Keratinocyte (primary cell): ENCODE data around the gene C6orf52. TPM values are rescaled to one million over a fixed set of nuclear protein-coding genes. Genes with fewer than 3 reads are reported as not detected.
A peak's percentile ranks its signal among the peaks of the same experiment; 100 is the strongest.

Experiments
- DNase-seq: peaks from one replicate; pipeline ENCODE4 v3.0.0-alpha.2; 2011; ENCODE audit warnings: low read depth, missing footprints, low spot score
- FAIRE-seq: peaks from 2 replicates; lab custom pipeline; 2011; peaks lifted over from hg19 to GRCh38; lab: Jason Lieb, UNC
- H2AFZ ChIP-seq: 2 replicates; pipeline ENCODE4 v1.6.0; 2012; ENCODE audit warnings: low read length, control low read depth, inconsistent platforms; ENCODE audit not compliant: control insufficient read depth
- H3K27ac ChIP-seq: 2 replicates; pipeline ENCODE4 v1.5.1; 2011; ENCODE audit warnings: low read length; ENCODE audit not compliant: control insufficient read depth, insufficient read depth
- H3K27me3 ChIP-seq: 3 replicates; pipeline ENCODE4 v1.6.0; 2011; ENCODE audit warnings: low read length; ENCODE audit not compliant: control insufficient read depth, insufficient read depth; ENCODE audit errors: extremely low read depth
- H3K36me3 ChIP-seq, 2 experiments: 2 replicates in 1 of 2; 3 replicates in 1 of 2; pipeline ENCODE4 v1.5.1; 2011; ENCODE audit warnings: low read length in 2 of 2, mild to moderate bottlenecking in 1 of 2; ENCODE audit not compliant: control insufficient read depth in 2 of 2, insufficient read depth in 2 of 2; ENCODE audit errors: extremely low read depth in 1 of 2
- H3K4me1 ChIP-seq: 3 replicates; pipeline ENCODE4 v1.5.1; 2011; ENCODE audit warnings: low read length; ENCODE audit not compliant: control insufficient read depth, insufficient read depth; ENCODE audit errors: extremely low read depth
- H3K4me2 ChIP-seq: 3 replicates; pipeline ENCODE4 v1.6.0; 2011; ENCODE audit warnings: low read depth, low read length; ENCODE audit not compliant: control insufficient read depth, insufficient read depth; ENCODE audit errors: extremely low read depth
- H3K4me3 ChIP-seq, 3 experiments: fragments of 200-600 bp in 1 of 3; sonication (generic) in 1 of 3; 2 replicates in 2 of 3; 3 replicates in 1 of 3; pipeline ENCODE4 v1.5.1; 2011 to 2016; ENCODE audit warnings: low read length in 3 of 3, mild to moderate bottlenecking in 3 of 3, control low read depth in 2 of 3, inconsistent platforms in 1 of 3, low read depth in 1 of 3, mixed read lengths in 1 of 3, mixed run types in 1 of 3, moderate library complexity in 1 of 3; ENCODE audit not compliant: control insufficient read depth in 2 of 3, insufficient read depth in 2 of 3; ENCODE audit errors: extremely low read depth in 1 of 3
- H3K79me2 ChIP-seq: 2 replicates; pipeline ENCODE4 v1.6.0; 2012; ENCODE audit warnings: low read length; ENCODE audit not compliant: control insufficient read depth, insufficient read depth
- H3K9ac ChIP-seq: 3 replicates; pipeline ENCODE4 v1.6.0; 2011; ENCODE audit warnings: low read length; ENCODE audit not compliant: control insufficient read depth, insufficient read depth; ENCODE audit errors: extremely low read depth
- H3K9me1 ChIP-seq: 3 replicates; pipeline ENCODE4 v1.6.0; 2011; ENCODE audit warnings: low read length; ENCODE audit not compliant: control insufficient read depth, insufficient read depth; ENCODE audit errors: extremely low read depth
- H3K9me3 ChIP-seq: 2 replicates; pipeline ENCODE4 v1.5.1; 2012; ENCODE audit warnings: low read depth, low read length; ENCODE audit not compliant: control insufficient read depth
- H4K20me1 ChIP-seq: 3 replicates; pipeline ENCODE4 v1.6.0; 2011; ENCODE audit warnings: low read length; ENCODE audit not compliant: control insufficient read depth, insufficient read depth; ENCODE audit errors: extremely low read depth
- CTCF ChIP-seq, 3 experiments: IDR thresholded peaks in 1 of 3; conservative IDR thresholded peaks in 1 of 3; optimal IDR thresholded peaks in 1 of 3; 2 replicates in 2 of 3; 3 replicates in 1 of 3; pipeline versions ENCODE3 to v1.5.1; 2011; ENCODE audit warnings: low read length in 3 of 3, mild to moderate bottlenecking in 3 of 3, moderate library complexity in 2 of 3, control low read depth in 1 of 3, inconsistent platforms in 1 of 3; ENCODE audit not compliant: insufficient read depth in 2 of 3; ENCODE audit errors: extremely low read depth in 1 of 3
- EZH2 ChIP-seq: IDR thresholded peaks from one replicate; pipeline ENCODE4 v1.6.1; 2012; ENCODE audit warnings: inconsistent platforms, mild to moderate bottlenecking, low read length, moderate library complexity
- dilution Hi-C: fragments of 300-500 bp; cut with MboI; formaldehyde crosslinking; loops from one replicate; pipeline ENCODE4 v1.7.0; 2020; ENCODE audit warnings: low sequenced_read_pairs; ENCODE audit not compliant: extremely low pct_ligation_motif_present
- polyA plus RNA-seq, 5 experiments: library from polyadenylated mRNA; depleted of rRNA in 3 of 5; stranded (reverse) in 3 of 5; stranded (forward) in 1 of 5; unstranded in 1 of 5; fragments of >200 nt; gene quantifications; 1 replicate in 1 of 5; 2 replicates in 3 of 5; 3 replicates in 1 of 5; pipeline versions ENCODE4 v1.2.1 to v1.2.3, GENCODE V29; 2011 to 2012; ENCODE audit warnings: missing spikeins in 2 of 5, low read depth in 1 of 5, low replicate concordance in 1 of 5

Gene C6orf52
- polyA plus RNA-seq, 1 donor (not counting 4 experiments of a cell fraction or from before 2014, with no cell fraction given), result not detected

- Histone ChIP-seq H3K27me3 (no peaks in the 10 kb centered on the region), H3K79me2 (no peaks in the 10 kb centered on the region), H3K4me2 (no peak overlapping the region), H3K4me3 (peak overlapping the region in 2 of 3 experiments; percentile 31 to 46), H3K4me1 (no peaks in the 10 kb centered on the region), H3K9me1 (no peaks in the 10 kb centered on the region), H3K27ac (no peak overlapping the region), H3K9me3 (no peaks in the 10 kb centered on the region), H4K20me1 (no peaks in the 10 kb centered on the region), H3K36me3 (no peaks in the 10 kb centered on the region), H2AFZ (peak overlapping the region; percentile 18), H3K9ac (peak overlapping the region; percentile 40)
- no peak for TF ChIP-seq EZH2
- TF ChIP-seq CTCF (optimal IDR thresholded peaks at IDR 0.05 in 1 of 3, IDR thresholded peaks at IDR 0.05 in 1 of 3, conservative IDR thresholded peaks at IDR 0.05 in 1 of 3; ENCODE audit: extremely low read depth in 1 of 3, insufficient read depth in 2 of 3, low read length in 3 of 3), result no peak
- FAIRE-seq, result no peak
- dilution Hi-C loops, result no loop called here
- DNase-seq, result no peak
These were observed 34.6 kb downstream of the C6orf52 start for GRCh38 chr6:10659699-10660348.

- dilution Hi-C loops, result no loop called here
These were observed 35.3 kb downstream of the C6orf52 start for GRCh38 chr6:10658910-10659698.

More at GRCh38 chr6:10658910-10659698, 35.3 kb downstream of the C6orf52 start:
- Histone ChIP-seq H3K27ac (no peak overlapping the region), H3K9me3 (no peaks in the 10 kb centered on the region), H3K4me1 (no peaks in the 10 kb centered on the region), H3K4me2 (no peak overlapping the region), H3K9ac (peak overlapping the region; percentile 40), H3K79me2 (no peaks in the 10 kb centered on the region), H3K36me3 (no peaks in the 10 kb centered on the region), H3K27me3 (no peaks in the 10 kb centered on the region), H3K4me3 (peak overlapping the region in 2 of 3 experiments; percentile 31 to 46), H2AFZ (peak overlapping the region; percentile 18), H3K9me1 (no peaks in the 10 kb centered on the region), H4K20me1 (no peaks in the 10 kb centered on the region)
- no peak for FAIRE-seq
- TF ChIP-seq EZH2, result no peak
- DNase-seq, result no peak
